AG04449 (cell line): ENCODE data around the gene CNNM4.

Experiments
- CTCF ChIA-PET: fragments of 350-600 bp; formaldehyde crosslinking; extraction: SDS; loops from one replicate; lab custom pipeline; 2021; ENCODE audit warnings: antibody characterized with exemption; lab: Yijun Ruan, JAX
- POLR2A ChIA-PET: fragments of 400-600, 350-600 bp; formaldehyde crosslinking; extraction: SDS; loops from one replicate; lab custom pipeline; 2020; ENCODE audit warnings: antibody characterized with exemption, inconsistent platforms; lab: Yijun Ruan, JAX
- DNase-seq: peaks from one replicate; pipeline ENCODE4 v3.0.0-alpha.2; 2010; ENCODE audit warnings: low read depth, low spot score
- H3K4me3 ChIP-seq: 2 replicates; pipeline ENCODE4 v1.5.1; 2011; ENCODE audit warnings: low read depth, mild to moderate bottlenecking, control low read depth, low read length
- CTCF ChIP-seq: IDR thresholded peaks from one replicate; pipeline ENCODE4 v1.5.1; 2011; ENCODE audit warnings: mild to moderate bottlenecking, moderate library complexity, low read length, control low read depth, inconsistent platforms; ENCODE audit not compliant: insufficient read depth; ENCODE audit errors: missing control alignments

The CNNM4 gene

GRCh38 chr2:96835830-96836229 is 75.1 kb downstream of the CNNM4 start:
- ChIA-PET POLR2A (interaction anchor here (0.7 kb wide), 1 partner anchor 15 kb away, joined by 3 read pairs; no protein-coding TSS in a partner anchor), CTCF (interaction anchor here (1.4 kb wide), 1 partner anchor 14 kb away, joined by 3 read pairs; no protein-coding TSS in a partner anchor)
- TF ChIP-seq CTCF = no peak
- no peak overlapping the region for H3K4me3 ChIP-seq
- DNase-seq = no peak

GRCh38 chr2:96837575-96837974 is 76.9 kb downstream of the CNNM4 start:
- TF ChIP-seq CTCF = no peak
- POLR2A ChIA-PET = no interaction called here
- no peak for DNase-seq
- CTCF ChIA-PET = no interaction called here
- H3K4me3 ChIP-seq = no peak overlapping the region

- ChIA-PET CTCF (interaction anchor here (0.8 to 1.1 kb wide), 2 partner anchors 19 to 30 kb away, joined by 3 read pairs; partner anchors contain the start of gene ANKRD39), POLR2A (no interaction called here)
- DNase-seq = no peak
- TF ChIP-seq CTCF = no peak
- H3K4me3 ChIP-seq = no peak overlapping the region
These were observed 77.9 kb downstream of the CNNM4 start for GRCh38 chr2:96838345-96839292.

- no peak for TF ChIP-seq CTCF
- POLR2A ChIA-PET = interaction anchor here (1.2 kb wide), 1 partner anchor 8 kb away, joined by 3 read pairs; no protein-coding TSS in a partner anchor
- H3K4me3 ChIP-seq = no peak overlapping the region
- CTCF ChIA-PET = interaction anchor here (0.8 to 1.1 kb wide), 2 partner anchors 19 to 29 kb away, joined by 3 read pairs; partner anchors contain the start of gene ANKRD39
- no peak for DNase-seq
These were observed 78.7 kb downstream of the CNNM4 start for GRCh38 chr2:96839293-96839874.

- CTCF ChIA-PET = interaction anchor here (0.6 to 1.5 kb wide), 3 partner anchors 12 to 19 kb away, joined by 3 to 4 read pairs (median 3); partner anchors contain the start of gene ANKRD39
- DNase-seq = no peak
- TF ChIP-seq CTCF = no peak
- POLR2A ChIA-PET = interaction anchor here (1.2 kb wide), 1 partner anchor 8 kb away, joined by 3 read pairs; no protein-coding TSS in a partner anchor
- no peak overlapping the region for H3K4me3 ChIP-seq
These were observed 79.5 kb downstream of the CNNM4 start for GRCh38 chr2:96839875-96840850.
